GM18526 (cell line): ENCODE data around the gene DENND5B.

ENCODE experiments used
- POLR2A ChIP-seq: IDR thresholded peaks from 3 replicates; pipeline ENCODE4 v1.6.1; 2011; ENCODE audit not compliant: insufficient read length; ENCODE audit errors: extremely low read depth

DENND5B gene

GRCh38 chr12:31572900-31573600 is 17.9 kb downstream of the DENND5B start:
- TF ChIP-seq POLR2A: no peak

- no peak for TF ChIP-seq POLR2A
Observed at GRCh38 chr12:31570880-31571279, 20.1 kb downstream of the DENND5B start.

GRCh38 chr12:31568498-31568897 is 22.4 kb downstream of the DENND5B start:
- TF ChIP-seq POLR2A: no peak

- no peak for TF ChIP-seq POLR2A
Observed at GRCh38 chr12:31567029-31567428, 23.9 kb downstream of the DENND5B start.

GRCh38 chr12:31566547-31566946 is 24.4 kb downstream of the DENND5B start:
- no peak for TF ChIP-seq POLR2A

- TF ChIP-seq POLR2A: no peak
Observed at GRCh38 chr12:31562594-31563328, 28.2 kb downstream of the DENND5B start.

GRCh38 chr12:31560516-31560915 is 30.4 kb downstream of the DENND5B start:
- no peak for TF ChIP-seq POLR2A

- no peak for TF ChIP-seq POLR2A
Observed at GRCh38 chr12:31558521-31558920, 32.4 kb downstream of the DENND5B start.

- TF ChIP-seq POLR2A: no peak
Observed at GRCh38 chr12:31557707-31558106, 33.2 kb downstream of the DENND5B start.

- no peak for TF ChIP-seq POLR2A
Observed at GRCh38 chr12:31536672-31537071, 54.3 kb downstream of the DENND5B start.

GRCh38 chr12:31533470-31533869 is 57.5 kb downstream of the DENND5B start:
- TF ChIP-seq POLR2A: no peak

GRCh38 chr12:31531893-31532292 is 59.0 kb downstream of the DENND5B start:
- TF ChIP-seq POLR2A: no peak

- no peak for TF ChIP-seq POLR2A
Observed at GRCh38 chr12:31528095-31528494, 62.8 kb downstream of the DENND5B start.

- TF ChIP-seq POLR2A: no peak
Observed at GRCh38 chr12:31527083-31527482, 63.9 kb downstream of the DENND5B start.

GRCh38 chr12:31526158-31526546 is 64.8 kb downstream of the DENND5B start:
- TF ChIP-seq POLR2A: no peak

GRCh38 chr12:31525496-31526157 is 65.3 kb downstream of the DENND5B start:
- no peak for TF ChIP-seq POLR2A
